ENCODE measurements around the gene SYPL1.

The SYPL1 gene

GRCh38 chr7:106065575-106066500 lies 46.3 kb downstream of the SYPL1 start:
- DNase-seq (ENCODE audit: low read depth) = no peak

GRCh38 chr7:106064771-106065574 lies 47.1 kb downstream of the SYPL1 start:
- no peak for DNase-seq (ENCODE audit: low read depth)

GRCh38 chr7:106064316-106064715 lies 47.8 kb downstream of the SYPL1 start:
- no peak for DNase-seq (ENCODE audit: low read depth)

GRCh38 chr7:106063692-106064091 lies 48.4 kb downstream of the SYPL1 start:
- no peak for DNase-seq (ENCODE audit: low read depth)

- no peak for DNase-seq (ENCODE audit: low read depth)
These were observed 49.1 kb downstream of the SYPL1 start for GRCh38 chr7:106063024-106063423.

- no peak for DNase-seq (ENCODE audit: low read depth)
These were observed 49.6 kb downstream of the SYPL1 start for GRCh38 chr7:106062521-106062931.

- no peak for DNase-seq (ENCODE audit: low read depth)
These were observed 50.1 kb downstream of the SYPL1 start for GRCh38 chr7:106062006-106062405.

- no peak for DNase-seq (ENCODE audit: low read depth)
These were observed 50.7 kb downstream of the SYPL1 start for GRCh38 chr7:106061301-106061979.

GRCh38 chr7:106060394-106060920 lies 51.7 kb downstream of the SYPL1 start:
- DNase-seq (ENCODE audit: low read depth) = no peak

- no peak for DNase-seq (ENCODE audit: low read depth)
These were observed 52.6 kb downstream of the SYPL1 start for GRCh38 chr7:106059556-106059955.

- no peak for DNase-seq (ENCODE audit: low read depth)
These were observed 53.2 kb downstream of the SYPL1 start for GRCh38 chr7:106058928-106059324.

- DNase-seq (ENCODE audit: low read depth) = no peak
These were observed 53.9 kb downstream of the SYPL1 start for GRCh38 chr7:106057962-106058927.

GRCh38 chr7:106057204-106057961 lies 54.7 kb downstream of the SYPL1 start:
- DNase-seq (ENCODE audit: low read depth) = no peak

- DNase-seq (ENCODE audit: low read depth) = peak; percentile 58
These were observed 55.5 kb downstream of the SYPL1 start for GRCh38 chr7:106056513-106057203.

GRCh38 chr7:106054971-106055532 lies 57.1 kb downstream of the SYPL1 start:
- DNase-seq (ENCODE audit: low read depth) = no peak

GRCh38 chr7:106054156-106054910 lies 57.8 kb downstream of the SYPL1 start:
- DNase-seq (ENCODE audit: low read depth) = no peak

- DNase-seq (ENCODE audit: low read depth) = no peak
These were observed 59.0 kb downstream of the SYPL1 start for GRCh38 chr7:106053109-106053508.

- DNase-seq (ENCODE audit: low read depth) = no peak
These were observed 59.4 kb downstream of the SYPL1 start for GRCh38 chr7:106052681-106053080.

GRCh38 chr7:106050746-106051117 lies 61.4 kb downstream of the SYPL1 start:
- no peak for DNase-seq (ENCODE audit: low read depth)
